HG03521 (cell line): Measurements from ENCODE around the gene SLC7A14.

Source experiments
- ATAC-seq: cut with Tn5 transposase; IDR thresholded peaks from one replicate; pipeline ENCODE4 v1.9.1; 2021; ENCODE audit warnings: mild to moderate bottlenecking, moderate library complexity; ENCODE audit not compliant: unreplicated experiment

SLC7A14 gene

DNA sequence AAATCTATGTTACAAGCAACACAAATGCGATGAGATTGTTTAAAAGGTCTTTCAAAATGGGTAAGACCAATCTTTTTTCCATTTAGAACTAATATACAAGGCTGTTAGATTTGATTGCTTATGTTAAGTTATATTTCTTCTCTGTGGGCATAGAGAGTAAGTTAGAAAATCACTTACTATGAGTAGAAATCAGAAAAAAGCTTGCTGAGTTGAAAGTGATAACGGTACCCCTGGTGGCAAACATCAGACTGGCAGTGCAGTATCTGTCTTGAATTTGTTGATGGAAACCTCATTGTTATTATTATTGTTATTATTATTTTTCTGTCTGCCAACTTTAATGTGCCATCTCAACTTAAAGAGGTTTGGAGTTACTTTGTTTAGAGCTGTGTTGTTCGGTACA lies 154.8 kb downstream of the SLC7A14 start:
- ATAC-seq: no peak

DNA sequence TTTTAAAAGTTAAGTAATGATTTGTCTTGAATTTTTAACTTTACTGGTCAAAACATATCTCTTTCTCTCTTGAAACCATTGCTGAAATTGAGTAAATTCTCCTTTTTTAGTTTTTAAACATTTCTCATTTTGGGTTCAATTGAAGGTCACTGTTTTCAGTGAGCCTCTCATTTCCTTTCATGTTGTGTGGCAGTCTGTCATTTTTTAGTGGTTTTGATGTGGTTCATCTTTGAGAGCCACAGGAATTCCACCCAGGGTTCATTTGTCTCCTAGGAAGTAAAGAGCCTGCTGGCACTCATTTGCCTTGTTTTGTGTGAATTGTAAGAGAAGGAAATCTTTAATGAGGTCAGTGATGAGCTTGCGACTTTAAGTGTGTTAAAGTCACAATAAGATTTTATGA lies 156.8 kb downstream of the SLC7A14 start:
- no peak for ATAC-seq

DNA sequence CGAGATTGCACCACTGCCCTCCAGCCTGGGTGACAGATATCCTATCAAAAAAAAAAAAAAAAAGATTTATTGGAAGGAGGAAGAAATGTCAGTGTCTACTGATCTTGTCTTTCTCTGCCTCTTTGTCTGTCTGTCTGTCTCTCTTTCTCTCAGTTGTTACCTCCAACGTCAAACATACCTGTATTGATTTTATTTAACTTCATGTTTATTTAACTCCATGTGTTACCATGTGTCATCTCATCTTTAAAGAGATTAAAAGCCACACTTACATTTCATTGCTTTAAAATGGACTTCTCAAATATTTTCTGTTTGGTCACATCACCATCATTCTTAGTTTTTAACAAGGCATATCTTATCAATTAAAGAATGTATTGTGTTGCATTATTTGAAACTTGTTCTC lies 157.8 kb downstream of the SLC7A14 start:
- no peak for ATAC-seq

DNA sequence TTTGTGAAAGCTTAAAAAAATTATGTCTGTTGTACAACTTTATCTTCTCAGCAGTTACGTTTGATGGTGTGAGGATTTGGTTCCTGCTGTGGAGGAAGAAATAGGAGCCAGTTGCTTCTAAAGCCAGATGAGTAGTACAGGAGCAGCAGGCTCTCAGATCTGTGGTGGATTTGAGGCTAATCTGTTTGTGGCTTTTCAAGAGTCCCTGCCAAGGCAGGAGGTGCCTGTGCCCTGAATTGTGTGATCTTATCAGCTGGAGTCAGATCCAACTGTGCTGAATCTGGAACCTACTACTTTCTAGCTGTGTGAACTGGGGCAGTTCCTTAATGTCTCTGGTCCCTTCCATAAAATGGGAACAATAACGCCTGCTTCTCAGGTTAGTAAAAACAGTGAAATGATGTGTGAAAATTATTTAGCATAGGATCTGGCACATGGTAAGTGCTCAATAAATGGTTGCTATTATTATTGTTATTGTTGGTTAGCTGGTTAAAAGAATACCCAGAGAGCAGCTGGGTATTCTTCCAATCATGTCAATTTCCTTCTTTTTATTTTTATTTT lies 159.6 kb downstream of the SLC7A14 start:
- ATAC-seq: no peak

DNA sequence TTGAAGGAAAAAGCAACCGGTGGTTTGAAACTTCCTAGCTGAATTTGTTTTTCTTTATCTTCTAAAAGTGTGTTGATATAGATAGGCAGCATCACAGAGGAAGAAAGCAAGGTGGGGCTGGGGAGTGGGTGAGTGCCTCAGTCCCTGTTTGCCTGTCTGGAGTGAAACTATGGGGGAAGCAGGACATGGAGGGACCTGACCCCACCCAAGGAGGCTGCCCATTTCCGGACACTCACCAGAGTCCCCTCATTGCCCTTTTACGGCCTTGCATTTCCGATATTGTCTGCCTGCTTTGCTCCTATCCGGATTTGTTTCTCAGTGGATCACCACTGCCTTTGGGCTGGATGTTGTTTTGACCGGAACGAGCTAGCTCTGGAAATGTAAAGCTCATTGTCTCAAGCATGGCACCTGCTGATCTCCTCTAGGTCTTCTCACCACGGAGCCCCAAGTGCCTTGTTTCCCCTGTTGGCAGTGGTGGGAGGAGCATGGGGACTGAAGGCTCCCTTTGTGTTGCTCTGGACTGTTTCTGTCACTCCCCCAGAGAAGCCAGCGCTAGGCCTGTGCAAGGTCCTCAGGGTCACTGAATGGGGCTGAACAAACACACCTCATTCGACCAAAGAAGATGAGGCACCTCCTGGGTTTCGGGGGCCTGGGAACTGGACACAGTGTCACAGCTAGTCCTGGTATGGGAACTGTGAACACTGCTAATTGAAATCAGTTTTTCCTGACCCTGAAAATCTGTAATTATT lies 160.2 kb downstream of the SLC7A14 start:
- ATAC-seq: no peak

DNA sequence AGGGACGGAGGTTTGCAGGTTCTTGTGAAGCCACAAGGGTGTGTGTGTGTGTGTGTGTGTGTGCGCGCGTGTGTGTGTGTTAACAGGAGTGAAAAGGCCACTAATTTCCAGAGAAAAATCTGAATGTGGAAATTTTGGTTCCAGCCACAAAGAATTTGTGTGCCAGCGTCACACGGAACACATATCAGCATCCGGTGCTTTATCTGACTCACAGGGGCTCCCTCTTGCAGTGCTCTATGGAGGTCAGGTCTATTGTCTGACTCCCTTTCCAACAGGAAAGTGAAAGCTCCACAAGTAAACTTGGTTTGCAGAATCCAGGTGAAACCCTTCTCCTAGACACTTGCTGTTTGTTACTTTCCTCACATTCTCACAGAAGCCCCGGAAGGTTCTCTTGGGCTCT lies 161.0 kb downstream of the SLC7A14 start:
- ATAC-seq: no peak

DNA sequence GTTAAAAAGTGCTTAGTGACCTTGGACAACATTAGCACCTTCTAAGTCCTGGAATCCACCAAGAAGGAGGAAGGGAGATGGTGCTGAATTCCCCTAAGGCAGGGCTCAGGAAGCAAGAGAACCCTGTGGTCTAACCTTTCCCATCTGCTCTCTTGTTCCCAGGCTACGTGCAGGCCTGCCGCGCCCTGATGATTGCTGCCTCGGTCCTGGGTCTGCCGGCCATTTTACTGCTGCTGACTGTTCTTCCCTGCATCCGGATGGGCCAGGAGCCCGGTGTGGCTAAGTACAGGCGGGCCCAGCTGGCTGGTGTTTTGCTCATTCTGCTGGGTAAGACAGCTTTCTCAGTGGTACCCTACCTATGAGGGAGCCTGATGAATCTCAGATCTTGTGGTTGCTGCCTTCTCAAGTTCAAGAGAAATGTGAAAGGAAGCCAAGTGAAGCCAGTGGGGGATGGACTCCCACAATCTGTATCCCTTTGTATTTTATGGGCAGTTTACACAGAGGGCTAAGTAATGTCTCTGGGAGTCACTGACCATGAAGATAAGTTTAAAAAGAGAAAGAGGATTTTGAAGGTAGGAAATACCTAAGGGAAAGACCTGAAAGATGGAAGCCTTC lies 162.8 kb downstream of the SLC7A14 start:
- no peak for ATAC-seq

DNA sequence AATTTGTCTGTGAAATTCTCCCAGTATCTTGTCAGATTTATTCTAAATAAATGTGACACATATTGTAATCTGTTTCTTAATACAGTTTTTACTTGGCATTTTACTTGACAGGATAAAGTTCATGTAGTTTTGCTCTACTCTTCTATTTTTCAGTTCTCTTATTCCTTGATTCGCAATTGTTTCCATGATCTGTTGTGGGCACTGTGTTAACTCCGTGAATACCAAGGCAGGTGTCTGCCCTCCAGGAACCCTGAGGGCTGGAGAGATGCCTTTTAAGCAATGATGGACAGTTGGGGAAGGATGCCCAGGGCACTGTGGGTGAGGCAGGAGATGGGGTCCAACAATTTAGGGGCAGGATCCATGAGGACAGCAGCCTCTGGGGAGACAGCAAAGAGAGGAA lies 164.1 kb downstream of the SLC7A14 start:
- no peak for ATAC-seq

DNA sequence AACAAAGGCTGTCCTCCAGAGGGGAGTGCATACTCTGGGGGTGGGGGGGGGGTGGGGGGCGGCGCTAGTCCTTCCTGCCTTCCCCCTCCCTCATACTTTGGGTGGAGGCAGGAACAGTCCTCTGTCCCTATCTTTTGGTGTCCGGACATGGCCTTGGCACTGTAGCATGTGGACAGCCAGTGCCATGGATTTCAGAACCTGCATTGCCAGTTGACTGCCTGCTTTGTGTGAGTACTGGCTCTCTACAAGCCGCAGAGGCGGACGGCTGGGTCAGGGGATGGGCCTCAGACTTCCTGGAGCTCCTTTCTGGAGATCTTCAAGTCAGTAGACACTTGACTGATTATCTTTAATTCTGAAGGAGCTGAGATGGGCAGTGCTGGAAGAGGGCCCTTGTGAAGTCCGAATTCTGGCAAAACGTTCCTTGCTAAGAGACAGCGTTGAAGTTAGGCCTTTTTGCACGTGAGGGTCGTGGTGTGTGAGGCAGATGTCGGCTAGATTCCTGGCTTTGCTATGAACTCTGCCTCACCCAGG lies 164.7 kb downstream of the SLC7A14 start:
- ATAC-seq: no peak

DNA sequence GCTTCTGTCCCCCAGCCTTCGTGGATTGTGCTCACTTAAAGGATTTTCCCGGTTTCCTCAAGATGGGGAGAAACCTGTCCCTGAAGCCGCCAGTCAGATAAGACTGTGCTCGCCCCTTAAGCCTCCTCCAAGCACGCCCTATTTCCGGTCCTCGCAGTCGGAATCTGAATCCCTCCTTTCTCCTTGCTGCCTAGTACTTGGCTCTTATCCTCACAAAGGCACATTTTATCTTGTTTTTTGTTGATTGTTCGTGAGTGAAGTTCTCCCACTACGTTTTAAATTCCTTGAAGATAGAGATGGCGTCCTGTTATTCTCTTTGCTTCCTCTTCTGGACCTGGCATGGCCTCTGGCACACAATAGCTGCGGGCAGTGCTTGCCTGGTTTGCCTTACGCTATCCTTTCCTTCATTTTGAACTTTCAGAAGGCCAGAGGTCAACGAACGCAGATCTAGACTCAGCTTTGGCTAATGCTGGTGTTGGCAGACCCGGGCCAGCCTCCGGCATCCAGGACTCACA lies 165.5 kb downstream of the SLC7A14 start:
- ATAC-seq: no peak

DNA sequence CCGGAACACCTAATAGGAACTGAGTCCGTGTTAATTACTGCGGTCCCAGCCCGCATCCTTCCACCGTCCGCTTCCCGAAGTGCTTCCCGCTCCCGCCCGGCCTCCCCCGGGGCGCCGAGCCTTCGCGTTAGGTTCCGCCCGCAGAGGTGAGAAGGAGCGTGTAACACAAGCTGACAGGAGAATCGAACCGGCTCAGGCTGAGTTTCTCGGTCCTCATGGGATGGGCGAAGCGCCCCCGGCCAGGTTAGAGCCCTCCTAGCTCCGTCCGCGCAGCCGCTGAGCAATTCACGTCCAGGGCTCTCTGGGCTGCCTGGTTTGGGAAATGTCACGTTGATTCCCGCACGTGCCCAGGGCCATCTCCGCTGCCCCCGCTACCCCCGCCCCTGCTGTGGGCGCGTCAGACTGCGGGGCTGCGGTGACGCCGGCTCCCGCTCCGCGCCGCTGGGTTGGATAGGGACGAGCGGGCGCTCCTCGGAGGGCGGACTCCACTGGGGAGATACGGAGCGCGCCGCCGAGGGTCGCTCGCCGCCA lies 166.3 kb downstream of the SLC7A14 start:
- ATAC-seq: no peak

DNA sequence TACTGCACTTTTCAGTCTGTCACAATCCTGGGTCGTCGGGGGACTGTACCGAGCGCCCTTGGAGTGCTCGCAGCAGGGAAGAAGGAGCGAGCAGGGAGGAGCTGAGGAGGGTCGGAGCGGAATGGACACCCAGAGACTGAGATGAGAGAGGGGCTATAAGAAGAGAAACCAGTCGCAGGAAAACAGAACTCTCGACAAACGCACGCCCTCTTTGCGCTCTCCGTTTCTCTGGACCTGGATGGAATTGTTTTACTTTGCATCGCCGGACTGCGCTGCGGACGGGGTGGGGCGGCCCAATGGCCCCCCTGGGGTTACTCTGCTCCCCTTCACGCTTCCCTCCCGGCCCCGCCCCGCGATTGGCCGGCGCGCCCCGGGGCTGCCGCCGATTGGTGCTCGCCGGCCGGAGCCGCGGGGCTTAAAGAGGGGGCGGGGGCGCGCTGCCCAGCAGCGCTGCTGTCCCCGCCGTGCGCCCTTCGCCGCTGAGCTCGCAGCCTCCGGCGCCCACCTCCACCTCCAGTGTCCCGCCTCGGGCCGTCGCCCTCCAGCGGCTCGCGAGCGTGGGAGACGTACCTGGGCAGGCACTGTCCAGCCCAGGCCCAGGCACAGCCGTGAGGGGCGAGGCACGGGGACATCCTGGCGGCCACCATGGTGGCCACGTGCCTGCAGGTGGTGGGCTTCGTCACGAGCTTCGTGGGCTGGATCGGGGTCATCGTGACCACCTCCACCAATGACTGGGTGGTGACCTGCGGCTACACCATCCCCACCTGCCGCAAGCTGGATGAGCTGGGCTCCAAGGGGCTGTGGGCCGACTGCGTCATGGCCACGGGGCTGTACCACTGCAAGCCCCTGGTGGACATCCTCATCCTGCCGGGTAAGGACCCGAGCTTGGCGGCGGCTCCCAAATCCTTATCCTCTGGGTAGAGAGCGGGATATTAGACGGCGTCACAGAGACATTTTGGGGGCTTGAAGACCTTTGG lies 167.2 kb downstream of the SLC7A14 start, which contains the start of gene CLDN11:
Gene CLDN11 (plus strand): TSS at position 447 of the 977 bp plus-strand sequence. CDS start 199 bp downstream, at position 646.
- no peak for ATAC-seq

DNA sequence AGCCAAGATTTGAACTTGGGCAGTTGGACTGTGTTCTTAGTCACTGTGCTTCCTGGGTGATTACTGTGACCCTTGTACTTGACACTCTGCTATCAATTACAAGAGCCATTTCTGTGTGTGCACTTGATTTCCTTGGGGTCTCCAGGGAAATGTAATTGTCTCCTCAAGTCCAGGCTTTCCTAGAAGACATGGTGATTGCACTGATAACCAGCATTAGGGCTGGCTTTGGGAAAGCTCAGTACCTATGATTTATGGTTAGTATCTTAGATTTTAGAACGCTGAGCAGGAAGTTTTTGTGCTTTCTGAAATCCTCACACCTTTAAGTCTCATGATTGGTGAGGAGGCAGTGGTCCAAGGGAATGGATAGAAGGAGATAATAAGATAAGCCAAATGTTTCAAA lies 168.8 kb downstream of the SLC7A14 start:
- ATAC-seq: no peak

DNA sequence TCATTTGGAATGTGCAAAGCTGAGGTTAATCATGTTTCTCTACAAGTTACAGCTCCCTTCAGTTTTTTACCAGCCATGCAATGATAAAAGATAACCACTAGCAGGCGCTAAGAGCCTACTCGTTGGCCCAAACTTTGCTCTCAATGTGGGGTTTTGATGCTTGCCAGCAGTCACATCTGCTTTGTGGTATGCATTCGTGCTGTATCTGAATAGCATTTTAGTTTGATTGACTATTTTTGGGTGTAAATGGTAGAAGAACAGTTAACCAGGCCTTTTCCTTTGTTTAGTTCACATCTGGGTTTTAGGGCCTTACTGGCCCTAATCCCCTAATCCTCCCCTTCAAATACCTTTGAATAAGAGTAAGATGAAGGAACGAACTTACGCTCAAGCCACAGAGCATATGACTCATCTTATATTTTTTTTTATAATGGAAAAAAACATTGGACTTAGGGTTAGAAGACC lies 171.6 kb downstream of the SLC7A14 start:
- no peak for ATAC-seq

DNA sequence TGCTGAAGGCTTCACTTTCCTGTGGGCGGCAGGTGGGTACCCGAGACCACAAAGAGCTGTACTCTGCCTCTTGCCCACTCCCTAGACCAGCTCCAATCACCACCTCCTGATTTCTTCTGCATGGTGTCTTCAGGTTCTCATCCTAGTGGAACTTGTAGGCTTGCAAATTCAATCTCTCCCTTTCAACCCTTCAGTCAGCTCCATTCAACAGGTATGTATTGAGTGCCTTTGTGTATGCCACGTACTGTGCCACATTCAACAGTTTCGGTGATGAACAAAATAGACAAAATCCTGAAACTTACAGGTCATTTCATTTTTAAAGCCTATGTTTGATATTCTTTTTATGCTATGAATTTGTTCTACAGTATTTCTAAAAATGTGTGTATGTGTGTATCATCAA lies 172.6 kb downstream of the SLC7A14 start:
- ATAC-seq: no peak

DNA sequence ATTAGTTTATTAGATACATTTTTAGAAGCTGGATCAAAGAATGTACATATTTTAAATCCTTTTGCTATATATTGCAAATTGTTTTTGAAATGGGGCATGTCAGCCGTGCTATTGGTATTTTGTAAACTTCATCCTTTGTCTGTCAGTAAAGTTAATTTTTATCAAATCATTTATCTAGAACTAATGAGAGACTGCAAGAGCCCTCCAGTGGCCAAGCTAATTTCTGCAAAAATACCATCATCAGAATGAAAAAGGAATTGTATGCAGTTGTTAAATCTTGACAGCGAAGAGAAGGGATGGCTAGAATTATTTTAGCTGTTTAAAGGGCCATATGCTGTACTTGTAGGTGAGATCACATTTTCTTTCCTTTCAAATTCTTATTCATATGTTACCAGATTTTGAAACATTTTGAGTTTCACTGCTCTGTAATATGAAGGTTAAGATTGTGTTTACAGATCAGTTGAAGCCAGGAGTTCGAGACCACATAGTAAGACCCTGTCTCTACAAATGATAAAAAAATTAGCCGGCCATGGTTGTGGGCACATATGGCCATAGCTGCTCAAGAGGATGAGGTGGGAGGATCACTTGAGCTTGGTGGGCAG lies 175.3 kb downstream of the SLC7A14 start:
- no peak for ATAC-seq
